HG02852 (cell line): Measurements from ENCODE around the gene SPAG9.

Source experiments
- ATAC-seq: cut with Tn5 transposase; IDR thresholded peaks from one replicate; pipeline ENCODE4 v1.9.1; 2021; ENCODE audit warnings: mild to moderate bottlenecking, moderate library complexity; ENCODE audit not compliant: unreplicated experiment

SPAG9 gene

DNA sequence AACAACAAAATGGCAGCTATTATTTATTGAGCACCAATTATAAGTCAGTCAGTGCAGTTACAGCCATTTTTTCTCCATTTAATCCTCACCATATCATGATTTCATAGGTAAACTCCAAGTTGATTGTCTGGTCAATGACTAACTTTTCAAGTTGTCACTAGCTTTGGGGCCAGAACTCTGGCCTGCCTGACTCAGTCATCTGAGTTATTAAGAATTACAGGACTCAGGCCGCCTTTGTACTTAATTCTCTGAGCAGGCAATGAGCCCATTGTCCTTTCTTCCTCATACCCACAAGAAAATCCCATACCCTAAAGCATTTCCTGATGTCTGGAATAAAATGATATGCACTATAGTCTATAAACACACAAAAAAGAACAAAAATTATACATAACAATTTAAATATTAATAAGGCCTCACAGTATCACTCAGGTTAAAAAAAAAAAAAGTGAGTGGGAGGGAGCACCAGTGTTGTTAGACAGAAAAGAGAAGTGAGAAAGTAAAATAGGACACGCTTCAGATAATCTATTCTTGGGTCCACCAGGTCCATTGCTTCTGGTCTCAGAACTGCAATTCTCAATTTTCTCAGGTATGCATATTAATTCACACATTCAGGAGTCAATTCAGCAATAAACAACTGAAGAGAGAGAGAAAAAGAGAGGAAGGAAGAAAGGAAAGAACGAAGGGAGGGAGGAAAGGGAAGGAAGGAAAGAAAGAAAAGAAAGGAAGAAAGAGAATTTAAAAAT, 70.2 kb downstream of the SPAG9 start:
- peak; percentile 79 for ATAC-seq

DNA sequence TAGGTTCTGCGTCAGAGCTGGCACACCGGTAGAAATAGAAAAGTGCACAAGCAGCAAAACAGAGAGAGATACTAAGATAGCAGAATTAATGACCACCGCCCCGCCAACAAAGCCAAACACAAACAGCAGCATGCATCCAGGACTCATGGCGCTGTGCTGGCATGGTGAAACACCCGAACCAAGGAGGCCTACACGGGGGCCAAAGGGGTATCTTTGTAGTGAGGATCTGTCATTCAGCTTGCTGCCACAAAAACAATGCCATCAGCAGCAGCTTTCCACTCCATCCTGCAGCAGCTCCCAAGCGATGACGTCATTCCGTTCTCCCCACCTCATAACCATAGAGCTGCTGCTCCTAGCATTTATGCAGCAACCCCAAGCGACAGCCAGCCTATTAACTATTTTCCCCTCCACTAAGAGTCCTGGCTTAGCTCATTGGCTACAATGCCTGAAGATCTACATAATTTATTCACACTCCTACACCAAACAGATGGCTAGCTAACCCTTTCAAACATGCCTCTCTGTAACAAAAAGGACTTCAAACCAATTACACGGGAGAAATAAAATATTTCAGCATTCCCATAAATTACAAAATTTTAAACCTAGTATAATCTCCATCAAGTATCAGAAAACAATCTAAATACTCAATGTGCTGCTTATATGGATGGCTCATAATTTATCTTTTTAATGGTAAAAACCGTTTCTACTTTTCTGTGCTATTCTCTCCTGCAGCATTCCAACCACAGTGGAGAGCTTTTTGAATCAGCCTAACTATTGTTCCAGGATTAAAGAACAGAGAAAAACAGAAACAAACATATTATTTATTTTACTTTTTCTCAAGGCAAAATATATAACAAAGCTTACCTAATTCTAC, 73.9 kb downstream of the SPAG9 start:
- ATAC-seq: no peak

DNA sequence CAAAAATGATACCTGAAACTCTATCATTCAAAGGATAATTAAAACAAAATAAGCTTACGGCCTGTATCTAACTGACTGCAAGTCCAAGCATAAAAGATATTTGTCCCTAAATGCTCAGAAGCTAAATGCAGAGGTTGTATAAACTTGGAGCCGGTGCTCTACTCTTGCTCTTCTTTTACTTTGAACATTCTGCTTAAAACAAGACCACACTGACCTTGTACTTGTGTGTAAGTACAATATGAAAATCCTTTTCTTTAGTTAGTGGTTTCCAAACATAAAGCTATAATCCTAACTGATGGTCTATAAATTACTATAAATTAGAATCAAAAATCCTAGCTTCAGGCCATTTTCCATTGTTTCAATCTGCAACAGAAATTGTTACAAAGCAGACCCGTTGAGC, 74.6 kb downstream of the SPAG9 start:
- ATAC-seq: no peak

DNA sequence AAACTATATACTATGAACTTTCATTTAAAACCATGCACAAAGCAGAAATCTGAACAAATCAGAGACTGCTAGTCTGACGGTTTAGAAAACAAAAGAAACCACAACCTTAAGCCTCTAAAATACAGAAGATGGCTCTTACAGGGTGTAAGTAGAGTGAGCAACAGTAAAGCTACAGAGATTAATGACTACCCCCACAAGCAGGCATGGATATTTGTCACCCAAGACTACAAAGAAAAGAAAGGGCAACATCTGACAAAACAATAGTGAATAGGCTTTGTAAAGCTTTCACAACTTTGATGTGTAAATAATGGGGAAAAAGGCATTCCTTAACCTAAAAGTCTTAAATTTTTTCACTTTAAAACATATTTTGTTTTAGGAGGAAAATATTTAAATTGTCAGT, 75.0 kb downstream of the SPAG9 start:
- ATAC-seq: no peak

- ATAC-seq: no peak
These were observed 75.7 kb downstream of the SPAG9 start for GRCh38 chr17:51044976-51045375.

GRCh38 chr17:51036084-51036483, 84.6 kb downstream of the SPAG9 start:
- no peak for ATAC-seq

- no peak for ATAC-seq
These were observed 85.2 kb downstream of the SPAG9 start for GRCh38 chr17:51035431-51035830.

GRCh38 chr17:51034800-51035199, 85.9 kb downstream of the SPAG9 start:
- no peak for ATAC-seq

GRCh38 chr17:51032850-51033249, 87.8 kb downstream of the SPAG9 start:
- no peak for ATAC-seq

- peak; percentile 52 for ATAC-seq
These were observed 90.9 kb downstream of the SPAG9 start for GRCh38 chr17:51029568-51030463.

- no peak for ATAC-seq
These were observed 91.5 kb downstream of the SPAG9 start for GRCh38 chr17:51029142-51029541.

- no peak for ATAC-seq
These were observed 92.3 kb downstream of the SPAG9 start for GRCh38 chr17:51028176-51028863.

DNA sequence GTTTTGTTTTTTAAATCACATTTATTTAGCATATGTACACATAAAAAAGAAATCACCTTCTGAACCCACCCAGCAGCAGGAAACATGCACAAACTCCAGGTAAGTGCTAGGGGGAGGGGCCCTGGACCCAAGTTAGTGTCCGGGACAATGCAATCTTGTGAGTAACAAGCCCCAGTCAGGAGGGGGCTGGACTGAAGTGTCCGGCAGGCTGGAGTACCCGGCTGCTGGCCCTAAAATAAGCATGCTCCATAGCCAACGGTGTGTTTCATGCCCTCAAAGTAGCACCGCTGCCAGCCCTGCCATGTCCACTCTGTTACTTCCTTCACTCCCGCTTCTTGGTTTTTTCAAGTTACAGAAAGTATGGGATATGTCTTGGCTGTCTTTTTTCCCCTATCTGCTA, 102.1 kb downstream of the SPAG9 start:
- no peak for ATAC-seq

DNA sequence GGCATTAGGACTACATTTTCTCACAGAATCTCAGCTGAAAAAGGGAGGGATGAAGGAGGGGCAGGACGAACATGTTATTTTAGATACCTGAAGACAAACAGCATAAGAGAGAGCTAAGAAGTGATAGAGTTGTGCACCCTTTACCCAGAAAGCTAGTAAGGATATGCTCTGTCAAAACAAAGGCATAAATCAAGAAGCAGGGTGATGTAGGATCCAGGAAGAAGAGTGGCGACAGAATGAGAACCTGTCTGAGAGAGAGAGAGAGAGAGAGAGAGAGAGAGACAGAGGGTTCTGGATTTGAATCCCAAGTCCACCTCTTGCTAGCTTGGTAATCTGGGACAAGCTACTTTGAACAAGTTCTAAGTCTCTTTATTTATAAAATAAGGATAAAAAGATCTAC, 103.4 kb downstream of the SPAG9 start:
- no peak for ATAC-seq

- ATAC-seq: no peak
These were observed 104.6 kb downstream of the SPAG9 start for GRCh38 chr17:51016099-51016498.

GRCh38 chr17:51015145-51015558, 105.5 kb downstream of the SPAG9 start:
- no peak for ATAC-seq

- no peak for ATAC-seq
These were observed 106.5 kb downstream of the SPAG9 start for GRCh38 chr17:51014129-51014528.

- no peak for ATAC-seq
These were observed 107.3 kb downstream of the SPAG9 start for GRCh38 chr17:51013322-51013721.

- no peak for ATAC-seq
These were observed 108.1 kb downstream of the SPAG9 start for GRCh38 chr17:51012538-51012937.

GRCh38 chr17:51010173-51010675, 110.4 kb downstream of the SPAG9 start:
- no peak for ATAC-seq
